Measurements from ENCODE around the gene HIF3A.
"Not testable (repeated sequence)": the region's sequence is repeated elsewhere in the genome, so short reads cannot be mapped to it uniquely, and the experiment has no call there.

Gene HIF3A

GRCh38 chr19:46306501-46306900 lies 9.7 kb downstream of the HIF3A start:
- peaks cover 7% of the 10 kb centered on the region for H3K9me3 ChIP-seq (ENCODE audit: severe bottlenecking)
- no peak overlapping the region for H3K4me3 ChIP-seq (ENCODE audit: severe bottlenecking)
- TF ChIP-seq, protein P1, sequence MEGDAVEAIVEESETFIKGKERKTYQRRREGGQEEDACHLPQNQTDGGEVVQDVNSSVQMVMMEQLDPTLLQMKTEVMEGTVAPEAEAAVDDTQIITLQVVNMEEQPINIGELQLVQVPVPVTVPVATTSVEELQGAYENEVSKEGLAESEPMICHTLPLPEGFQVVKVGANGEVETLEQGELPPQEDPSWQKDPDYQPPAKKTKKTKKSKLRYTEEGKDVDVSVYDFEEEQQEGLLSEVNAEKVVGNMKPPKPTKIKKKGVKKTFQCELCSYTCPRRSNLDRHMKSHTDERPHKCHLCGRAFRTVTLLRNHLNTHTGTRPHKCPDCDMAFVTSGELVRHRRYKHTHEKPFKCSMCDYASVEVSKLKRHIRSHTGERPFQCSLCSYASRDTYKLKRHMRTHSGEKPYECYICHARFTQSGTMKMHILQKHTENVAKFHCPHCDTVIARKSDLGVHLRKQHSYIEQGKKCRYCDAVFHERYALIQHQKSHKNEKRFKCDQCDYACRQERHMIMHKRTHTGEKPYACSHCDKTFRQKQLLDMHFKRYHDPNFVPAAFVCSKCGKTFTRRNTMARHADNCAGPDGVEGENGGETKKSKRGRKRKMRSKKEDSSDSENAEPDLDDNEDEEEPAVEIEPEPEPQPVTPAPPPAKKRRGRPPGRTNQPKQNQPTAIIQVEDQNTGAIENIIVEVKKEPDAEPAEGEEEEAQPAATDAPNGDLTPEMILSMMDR (IDR thresholded peaks at IDR 0.05; ENCODE audit: poor library complexity, severe bottlenecking) = no peak
- ATAC-seq (ENCODE audit: low read depth) = no peak
- peaks cover 3% of the 10 kb centered on the region; the same call in 1 of the 2 replicates for H3K36me3 ChIP-seq (ENCODE audit: low read depth)
- H3K27me3 ChIP-seq (ENCODE audit: insufficient read depth, poor library complexity, severe bottlenecking) = no peaks in the 10 kb centered on the region
- no peak overlapping the region for H3K27ac ChIP-seq (ENCODE audit: poor library complexity, severe bottlenecking)
- DNase-seq (ENCODE audit: low spot score) = no peak
- no peaks in the 10 kb centered on the region for H3K4me1 ChIP-seq (ENCODE audit: insufficient read depth, poor library complexity, severe bottlenecking)

DNA sequence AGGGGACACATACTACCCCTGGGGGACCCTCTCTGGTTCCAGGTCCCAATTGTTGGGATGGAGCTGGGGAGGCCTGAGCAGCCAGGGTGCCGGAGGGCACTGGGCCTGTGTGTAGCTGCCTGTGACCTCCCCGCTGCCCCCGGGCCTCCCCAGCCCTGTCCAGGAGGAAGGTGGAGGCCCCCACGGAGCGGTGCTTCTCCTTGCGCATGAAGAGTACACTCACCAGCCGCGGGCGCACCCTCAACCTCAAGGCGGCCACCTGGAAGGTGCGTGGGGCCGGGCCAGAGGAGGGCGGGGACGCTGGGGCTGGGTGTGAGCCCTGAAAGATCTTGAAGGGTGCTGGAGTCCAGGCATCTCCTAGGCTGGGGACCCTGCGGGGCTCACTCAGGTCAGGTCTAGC lies 11.7 kb downstream of the HIF3A start:
- DNase-seq (ENCODE audit: low spot score) (no peak), ATAC-seq (ENCODE audit: low read depth) (no peak)
- peaks cover 3% of the 10 kb centered on the region; the same call in 1 of the 2 replicates for H3K36me3 ChIP-seq (ENCODE audit: low read depth)
- no peaks in the 10 kb centered on the region for H3K27me3 ChIP-seq (ENCODE audit: insufficient read depth, poor library complexity, severe bottlenecking)
- peaks cover 7% of the 10 kb centered on the region for H3K9me3 ChIP-seq (ENCODE audit: severe bottlenecking)
- no peak overlapping the region for H3K4me3 ChIP-seq (ENCODE audit: severe bottlenecking)
- no peak overlapping the region for H3K27ac ChIP-seq (ENCODE audit: poor library complexity, severe bottlenecking)
- H3K4me1 ChIP-seq (ENCODE audit: insufficient read depth, poor library complexity, severe bottlenecking) = no peaks in the 10 kb centered on the region
- TF ChIP-seq, protein P1 (IDR thresholded peaks at IDR 0.05; ENCODE audit: poor library complexity, severe bottlenecking) = no peak

GRCh38 chr19:46309056-46309455 lies 12.2 kb downstream of the HIF3A start:
- H3K4me3 ChIP-seq (ENCODE audit: severe bottlenecking) = no peak overlapping the region
- DNase-seq (ENCODE audit: low spot score) (no peak), ATAC-seq (ENCODE audit: low read depth) (no peak)
- H3K27ac ChIP-seq (ENCODE audit: poor library complexity, severe bottlenecking) = no peak overlapping the region
- no peaks in the 10 kb centered on the region for H3K4me1 ChIP-seq (ENCODE audit: insufficient read depth, poor library complexity, severe bottlenecking)
- peaks cover 7% of the 10 kb centered on the region for H3K9me3 ChIP-seq (ENCODE audit: severe bottlenecking)
- peaks cover 3% of the 10 kb centered on the region; the same call in 1 of the 2 replicates for H3K36me3 ChIP-seq (ENCODE audit: low read depth)
- H3K27me3 ChIP-seq (ENCODE audit: insufficient read depth, poor library complexity, severe bottlenecking) = no peaks in the 10 kb centered on the region
- TF ChIP-seq, protein P1 (IDR thresholded peaks at IDR 0.05; ENCODE audit: poor library complexity, severe bottlenecking) = no peak

DNA sequence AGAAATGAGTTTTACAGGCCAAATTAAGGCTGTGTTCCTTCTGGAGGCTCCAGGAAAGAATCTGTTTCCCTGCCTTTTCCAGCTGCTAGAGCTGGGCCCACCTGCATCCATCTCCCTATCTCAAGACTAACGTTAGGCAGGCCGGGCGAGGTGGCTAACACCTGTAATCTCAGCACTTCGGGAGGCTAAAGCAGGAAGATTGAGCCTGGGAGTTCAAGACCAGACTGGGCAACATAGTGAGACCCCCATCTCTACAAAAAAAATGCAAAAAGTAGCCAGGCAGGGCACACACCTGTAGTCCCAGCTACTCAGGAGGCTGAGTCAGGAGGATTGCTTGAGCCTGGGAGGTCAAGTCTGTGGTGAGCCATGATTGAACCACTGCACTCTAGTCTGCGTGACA lies 14.6 kb downstream of the HIF3A start:
- Histone ChIP-seq H3K36me3 (ENCODE audit: low read depth) (peaks cover under 1% of the 10 kb centered on the region; the same call in 1 of the 2 replicates), H3K4me3 (ENCODE audit: severe bottlenecking) (no peak overlapping the region), H3K4me1 (ENCODE audit: insufficient read depth, poor library complexity, severe bottlenecking) (no peaks in the 10 kb centered on the region), H3K9me3 (ENCODE audit: severe bottlenecking) (peaks cover 4% of the 10 kb centered on the region), H3K27me3 (ENCODE audit: insufficient read depth, poor library complexity, severe bottlenecking) (no peaks in the 10 kb centered on the region), H3K27ac (ENCODE audit: poor library complexity, severe bottlenecking) (no peak overlapping the region)
- TF ChIP-seq, protein P1 (IDR thresholded peaks at IDR 0.05; ENCODE audit: poor library complexity, severe bottlenecking) = no peak
- ATAC-seq (ENCODE audit: low read depth) (no peak), DNase-seq (ENCODE audit: low spot score) (no peak)

GRCh38 chr19:46313540-46314469 lies 17.0 kb downstream of the HIF3A start:
- H3K27me3 ChIP-seq (ENCODE audit: insufficient read depth, poor library complexity, severe bottlenecking); H3K4me3 ChIP-seq (ENCODE audit: severe bottlenecking); H3K27ac ChIP-seq (ENCODE audit: poor library complexity, severe bottlenecking); H3K36me3 ChIP-seq (ENCODE audit: low read depth); H3K9me3 ChIP-seq (ENCODE audit: severe bottlenecking); H3K4me1 ChIP-seq (ENCODE audit: insufficient read depth, poor library complexity, severe bottlenecking); DNase-seq (ENCODE audit: low spot score); ATAC-seq (ENCODE audit: low read depth): not testable (repeated sequence)
